Hematopoietic multipotent progenitor cell treated with erythropoietin and hydrocortisone succinate and interleukin-3 and kit ligand, for 4 days (in vitro differentiated cells): ENCODE measurements around the gene GRID1.
"Not testable (repeated sequence)": the region's sequence is repeated elsewhere in the genome, so short reads cannot be mapped to it uniquely, and the experiment has no call there.

ENCODE experiments used
- DNase-seq: peaks from one replicate; pipeline ENCODE4 v3.0.0-alpha.2; 2015

GRID1 gene

GRCh38 chr10:86103391-86104101 lies 263.0 kb downstream of the GRID1 start:
- peak; percentile 6 for DNase-seq

GRCh38 chr10:86102451-86102850 lies 264.1 kb downstream of the GRID1 start:
- no peak for DNase-seq

- no peak for DNase-seq
Measured at GRCh38 chr10:86102031-86102430, 264.6 kb downstream of the GRID1 start.

- peak; percentile 65 for DNase-seq
Measured at GRCh38 chr10:86100581-86101061, 266.0 kb downstream of the GRID1 start.

GRCh38 chr10:86099542-86100334 lies 266.9 kb downstream of the GRID1 start:
- no peak for DNase-seq

GRCh38 chr10:86098187-86098881 lies 268.3 kb downstream of the GRID1 start:
- DNase-seq, result no peak

GRCh38 chr10:86095061-86095460 lies 271.5 kb downstream of the GRID1 start:
- DNase-seq, result not testable (repeated sequence)

GRCh38 chr10:86092311-86092710 lies 274.3 kb downstream of the GRID1 start:
- DNase-seq, result not testable (repeated sequence)

- DNase-seq, result no peak
Measured at GRCh38 chr10:86091216-86091615, 275.4 kb downstream of the GRID1 start.

GRCh38 chr10:86090807-86091206 lies 275.8 kb downstream of the GRID1 start:
- no peak for DNase-seq

- no peak for DNase-seq
Measured at GRCh38 chr10:86087716-86088115, 278.9 kb downstream of the GRID1 start.

- DNase-seq, result no peak
Measured at GRCh38 chr10:86086418-86086817, 280.2 kb downstream of the GRID1 start.

GRCh38 chr10:86085686-86086085 lies 280.9 kb downstream of the GRID1 start:
- no peak for DNase-seq

- no peak for DNase-seq
Measured at GRCh38 chr10:86085136-86085535, 281.5 kb downstream of the GRID1 start.

- no peak for DNase-seq
Measured at GRCh38 chr10:86084585-86084984, 282.0 kb downstream of the GRID1 start.

- DNase-seq, result no peak
Measured at GRCh38 chr10:86083664-86084175, 282.9 kb downstream of the GRID1 start.

GRCh38 chr10:86083206-86083605 lies 283.4 kb downstream of the GRID1 start:
- no peak for DNase-seq

- no peak for DNase-seq
Measured at GRCh38 chr10:86082556-86082955, 284.0 kb downstream of the GRID1 start.

GRCh38 chr10:86079088-86079487 lies 287.5 kb downstream of the GRID1 start:
- DNase-seq, result no peak

- DNase-seq, result no peak
Measured at GRCh38 chr10:86078639-86079035, 288.0 kb downstream of the GRID1 start.

- no peak for DNase-seq
Measured at GRCh38 chr10:86077871-86078638, 288.5 kb downstream of the GRID1 start.

- no peak for DNase-seq
Measured at GRCh38 chr10:86077271-86077670, 289.3 kb downstream of the GRID1 start.
